Sigmoid colon (tissue), 4 donors: ENCODE results near the gene SRSF9.

ENCODE experiments used
- CTCF ChIP-seq, 4 experiments: fragments of 450-650 bp in 3 of 4; fragments of 200-600 bp in 1 of 4; IDR thresholded peaks; one replicate each; pipeline ENCODE4 v1.5.1; 2016 to 2019; ENCODE audit warnings: antibody characterized with exemption in 4 of 4, mild to moderate bottlenecking in 3 of 4, moderate library complexity in 2 of 4
- EP300 ChIP-seq, 4 donors: sonication (generic); formaldehyde crosslinking; IDR thresholded peaks; one replicate each; pipeline ENCODE4 v1.6.1; 2017; ENCODE audit warnings: antibody characterized with exemption in 4 of 4
- POLR2A ChIP-seq, 2 donors: fragments of 450-650 bp; IDR thresholded peaks; one replicate each; pipeline ENCODE4 v1.6.1; 2016; ENCODE audit warnings: antibody characterized with exemption in 2 of 2, mild to moderate bottlenecking in 2 of 2, moderate library complexity in 2 of 2
- POLR2AphosphoS5 ChIP-seq, 4 donors: sonication (generic); formaldehyde crosslinking; IDR thresholded peaks; one replicate each; pipeline ENCODE4 v1.6.1; 2017; ENCODE audit warnings: antibody characterized with exemption in 4 of 4

DNA sequence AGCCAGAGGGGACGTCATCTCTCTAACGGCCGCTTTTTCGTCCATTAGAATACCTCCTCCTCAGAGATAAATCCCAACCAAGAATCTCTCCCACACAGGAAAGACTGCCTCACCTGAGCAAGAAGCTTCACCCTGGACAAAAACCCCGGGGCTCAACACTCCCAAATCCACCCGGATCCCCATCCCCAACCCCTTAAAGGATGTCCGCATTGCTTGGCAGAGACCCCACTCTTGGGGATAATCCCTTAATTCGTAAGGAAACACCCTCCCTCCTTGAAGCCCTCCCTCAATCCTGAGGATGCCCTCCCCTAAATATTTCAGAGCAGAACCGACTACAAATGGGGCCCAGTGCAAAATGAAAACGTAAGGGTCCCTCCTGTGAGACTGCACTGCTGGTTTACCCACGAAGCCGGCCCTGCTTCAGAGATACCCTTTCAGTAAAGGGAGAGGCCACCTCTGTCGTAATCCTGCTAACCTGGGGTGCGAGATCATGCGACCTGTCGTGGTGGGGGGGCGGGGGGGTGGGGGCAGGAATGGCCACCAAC is 25.7 kb upstream of the SRSF9 start:
- no peak for TF ChIP-seq CTCF (IDR thresholded peaks at IDR 0.05)
- no peak for TF ChIP-seq POLR2AphosphoS5 (IDR thresholded peaks at IDR 0.05)
- TF ChIP-seq POLR2A (IDR thresholded peaks at IDR 0.05): no peak
- TF ChIP-seq EP300 (IDR thresholded peaks at IDR 0.05): no peak
